Activated naive CD8-positive, alpha-beta T cell treated with anti-CD3 and anti-CD28 coated beads, Interleukin-2, amount 10 ng/mL, durations not matched to agents 7 days and 5 days (primary cell): Measurements from ENCODE around the gene CAB39. TPM values are rescaled to one million over a fixed set of nuclear protein-coding genes. Genes with fewer than 3 reads are reported as not detected.

Source experiments
- ATAC-seq: fragments of 150-1000 bp; cut with Tn5 transposase; one replicate; pipeline ENCODE4 v1.10.0; 2021; ENCODE audit warnings: low read depth, moderate library complexity
- POLR2A ChIA-PET: fragments of 350-600 bp; sonication (Branson Sonifier 250); formaldehyde crosslinking; loops from one replicate; lab custom pipeline; 2021; ENCODE audit warnings: antibody characterized with exemption; lab: Charles Lee
- DNase-seq: peaks from one replicate; pipeline ENCODE4 v3.0.0; 2021
- H3K27ac Mint-ChIP-seq: one replicate; pipeline ENCODE4 v1.8.0; 2022; ENCODE audit warnings: mild to moderate bottlenecking, mixed read lengths
- H3K27me3 Mint-ChIP-seq: one replicate; pipeline ENCODE4 v1.8.0; 2022; ENCODE audit warnings: mild to moderate bottlenecking, moderate library complexity, mixed read lengths
- H3K36me3 Mint-ChIP-seq: one replicate; pipeline ENCODE4 v1.8.0; 2021; ENCODE audit warnings: mild to moderate bottlenecking, mixed read lengths
- H3K4me1 Mint-ChIP-seq: one replicate; pipeline ENCODE4 v1.8.0; 2021; ENCODE audit warnings: mixed read lengths
- H3K4me3 Mint-ChIP-seq: one replicate; pipeline ENCODE4 v1.8.0; 2022; ENCODE audit warnings: mild to moderate bottlenecking, moderate library complexity, mixed read lengths
- H3K9me3 Mint-ChIP-seq: one replicate; pipeline ENCODE4 v1.8.0; 2021; ENCODE audit warnings: mixed read lengths
- total RNA-seq, 2 experiments: library from RNA; stranded (reverse); gene quantifications; one replicate each; pipeline ENCODE4 v1.2.3, GENCODE V29; 2021

Gene CAB39
- total RNA-seq, 2 experiments from 2014 or later, result 138 to 143 TPM

DNA sequence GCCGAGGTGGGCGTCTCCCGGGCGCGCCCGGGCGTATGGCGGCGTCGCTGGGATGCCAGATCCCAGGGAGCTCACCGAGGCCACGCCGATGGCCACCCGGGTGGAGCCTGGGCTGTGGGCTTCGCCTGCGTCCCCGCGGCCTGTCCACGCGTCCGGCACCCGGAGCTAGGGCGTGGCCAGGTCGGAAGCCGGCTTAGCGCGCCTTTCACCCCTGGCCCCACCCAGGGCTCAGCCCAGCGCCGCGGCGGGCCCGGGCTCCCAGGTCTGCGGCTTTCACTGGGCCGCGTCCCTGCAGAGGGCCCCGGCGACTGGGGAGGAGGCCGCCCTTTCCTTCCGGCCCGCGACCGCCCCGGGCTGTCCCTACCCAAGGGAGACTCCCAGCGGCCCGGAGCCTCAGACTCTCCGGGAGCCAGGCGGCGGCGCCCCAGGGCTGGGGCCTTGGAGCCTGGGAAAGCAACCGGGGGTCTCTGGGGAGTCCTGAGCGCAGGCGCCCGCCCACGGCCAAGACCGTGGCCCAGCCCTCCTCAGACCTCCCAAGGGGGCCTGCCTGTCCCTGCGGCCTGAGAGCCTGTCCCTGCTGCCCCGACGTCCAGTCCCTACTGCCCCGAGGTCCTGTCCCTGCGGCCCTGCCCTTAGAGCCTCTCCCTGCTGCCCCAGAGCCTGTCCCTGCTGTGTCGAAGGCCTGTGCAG is 115.8 kb downstream of the CAB39 start:
- ATAC-seq (peak; percentile 68), DNase-seq (peak; percentile 64)
- Mint-ChIP-seq H3K4me1 (peaks cover 14% of the 10 kb centered on the region), H3K4me3 (peak overlapping the region; percentile 47), H3K9me3 (no peaks in the 10 kb centered on the region), H3K27ac (no peak overlapping the region), H3K36me3 (no peaks in the 10 kb centered on the region), H3K27me3 (peaks cover 53% of the 10 kb centered on the region)
- POLR2A ChIA-PET, result no interaction called here

- Mint-ChIP-seq H3K4me3 (peak overlapping the region; percentile 47), H3K4me1 (peaks cover 10% of the 10 kb centered on the region), H3K27me3 (peaks cover 56% of the 10 kb centered on the region), H3K9me3 (no peaks in the 10 kb centered on the region), H3K27ac (no peak overlapping the region), H3K36me3 (no peaks in the 10 kb centered on the region)
- no peak for ATAC-seq
- no peak for DNase-seq
- POLR2A ChIA-PET, result no interaction called here
These were observed 116.7 kb downstream of the CAB39 start for GRCh38 chr2:230829293-230829692.

- Mint-ChIP-seq H3K27me3 (peaks cover 54% of the 10 kb centered on the region), H3K4me1 (peaks cover 6% of the 10 kb centered on the region), H3K4me3 (no peak overlapping the region), H3K27ac (no peak overlapping the region), H3K36me3 (no peaks in the 10 kb centered on the region), H3K9me3 (no peaks in the 10 kb centered on the region)
- DNase-seq (no peak), ATAC-seq (no peak)
- POLR2A ChIA-PET, result no interaction called here
These were observed 117.3 kb downstream of the CAB39 start for GRCh38 chr2:230829959-230830358.

- Mint-ChIP-seq H3K27ac (no peak overlapping the region), H3K4me1 (peaks cover 6% of the 10 kb centered on the region), H3K9me3 (no peaks in the 10 kb centered on the region), H3K27me3 (peaks cover 53% of the 10 kb centered on the region), H3K4me3 (no peak overlapping the region), H3K36me3 (no peaks in the 10 kb centered on the region)
- ATAC-seq, result no peak
- POLR2A ChIA-PET, result no interaction called here
- DNase-seq, result no peak
These were observed 117.8 kb downstream of the CAB39 start for GRCh38 chr2:230830428-230830827.

GRCh38 chr2:230840301-230840700 is 127.7 kb downstream of the CAB39 start:
- Mint-ChIP-seq H3K4me1 (peaks cover 2% of the 10 kb centered on the region), H3K27ac (no peak overlapping the region), H3K4me3 (no peak overlapping the region), H3K9me3 (peaks cover 9% of the 10 kb centered on the region), H3K36me3 (no peaks in the 10 kb centered on the region), H3K27me3 (peaks cover 10% of the 10 kb centered on the region)
- DNase-seq, result no peak
- POLR2A ChIA-PET, result no interaction called here
- no peak for ATAC-seq

DNA sequence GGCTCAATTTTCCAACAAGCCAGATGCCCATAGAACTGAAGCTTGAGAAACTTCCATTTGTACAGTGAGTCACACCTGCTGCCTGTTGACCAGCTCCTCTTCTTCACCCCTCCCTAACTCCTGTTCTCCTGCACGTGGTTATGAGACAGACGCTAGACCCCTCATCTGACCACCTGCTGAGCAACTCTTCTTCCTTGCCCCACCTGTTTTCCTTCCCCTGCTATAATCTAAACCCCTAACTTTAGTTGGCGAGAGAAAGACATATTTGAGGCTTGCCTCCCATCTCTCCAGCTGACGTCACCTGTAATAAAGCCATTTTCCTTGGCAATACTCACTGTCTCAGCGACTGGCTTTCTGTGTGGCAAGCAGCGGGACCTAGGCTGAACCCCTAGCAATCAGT is 129.8 kb downstream of the CAB39 start:
- POLR2A ChIA-PET, result no interaction called here
- Mint-ChIP-seq H3K9me3 (peaks cover 9% of the 10 kb centered on the region), H3K27ac (no peak overlapping the region), H3K4me1 (peaks cover 2% of the 10 kb centered on the region), H3K4me3 (no peak overlapping the region), H3K36me3 (no peaks in the 10 kb centered on the region), H3K27me3 (peaks cover 9% of the 10 kb centered on the region)
- DNase-seq (no peak), ATAC-seq (no peak)

DNA sequence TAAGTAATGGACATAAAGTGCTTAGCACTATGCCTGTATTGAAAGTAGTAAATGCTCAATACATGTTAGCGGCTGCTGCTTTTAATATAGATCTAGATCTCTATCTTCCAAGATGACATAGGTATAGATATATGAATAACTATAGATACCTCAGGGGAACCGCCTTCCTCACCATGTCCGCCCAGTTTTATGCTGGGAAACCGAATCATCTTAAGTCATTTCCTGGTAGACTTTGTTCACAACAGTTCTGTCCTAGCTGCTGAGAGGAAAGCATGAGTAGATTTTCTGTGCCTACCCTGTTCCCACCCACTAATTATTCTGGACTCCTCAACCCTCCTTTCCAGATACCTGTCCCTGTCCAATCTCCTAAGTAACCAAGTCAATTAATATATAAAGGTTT is 130.5 kb downstream of the CAB39 start:
- H3K9me3 Mint-ChIP-seq, result peaks cover 6% of the 10 kb centered on the region
- no peak overlapping the region for H3K4me3 Mint-ChIP-seq
- ATAC-seq, result no peak
- POLR2A ChIA-PET, result no interaction called here
- DNase-seq, result no peak
- H3K36me3 Mint-ChIP-seq, result no peaks in the 10 kb centered on the region
- H3K27ac Mint-ChIP-seq, result no peak overlapping the region
- H3K4me1 Mint-ChIP-seq, result peaks cover 4% of the 10 kb centered on the region
- H3K27me3 Mint-ChIP-seq, result peaks cover 9% of the 10 kb centered on the region

- Mint-ChIP-seq H3K27ac (no peak overlapping the region), H3K4me3 (no peak overlapping the region), H3K36me3 (no peaks in the 10 kb centered on the region), H3K9me3 (no peaks in the 10 kb centered on the region), H3K4me1 (peaks cover 2% of the 10 kb centered on the region), H3K27me3 (peaks cover 20% of the 10 kb centered on the region)
- POLR2A ChIA-PET, result interaction anchor here (1.1 kb wide), 1 partner anchor 143 kb away, joined by 3 read pairs; no protein-coding TSS in a partner anchor
- DNase-seq, result no peak
- no peak for ATAC-seq
These were observed 133.7 kb downstream of the CAB39 start for GRCh38 chr2:230846360-230846759.

DNA sequence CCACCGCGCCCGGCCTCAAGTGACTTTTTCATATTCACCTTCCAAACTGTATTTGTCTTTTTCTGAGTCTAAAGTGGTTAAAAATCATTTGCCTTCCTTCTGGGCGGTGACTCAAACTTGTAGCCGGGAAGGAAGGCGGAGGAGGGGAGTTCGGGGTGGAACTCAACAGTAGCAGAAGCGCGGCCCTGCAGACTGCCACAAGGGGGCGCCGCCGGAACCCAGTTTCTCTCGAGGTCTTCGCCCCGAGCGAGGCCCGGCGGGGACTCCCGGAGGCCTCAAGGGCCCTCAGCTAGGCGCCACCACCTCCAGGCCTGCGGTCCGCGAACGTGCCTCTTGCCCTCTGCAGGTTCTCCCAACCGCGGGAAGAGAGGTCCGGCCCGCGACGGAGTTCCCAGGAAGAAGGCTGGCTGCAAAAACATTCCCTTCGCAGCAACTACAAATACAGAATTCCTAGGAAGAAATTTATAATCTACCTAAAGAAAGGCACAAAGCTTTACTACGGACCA is 135.3 kb downstream of the CAB39 start:
- Mint-ChIP-seq H3K4me1 (peaks cover 2% of the 10 kb centered on the region), H3K27ac (no peak overlapping the region), H3K4me3 (no peak overlapping the region), H3K9me3 (no peaks in the 10 kb centered on the region), H3K36me3 (no peaks in the 10 kb centered on the region), H3K27me3 (peaks cover 21% of the 10 kb centered on the region)
- peak; percentile 94 for ATAC-seq
- peak; percentile 91 for DNase-seq
- POLR2A ChIA-PET, result interaction anchor here (0.7 kb wide), 1 partner anchor 207 kb away, joined by 3 read pairs; no protein-coding TSS in a partner anchor

- POLR2A ChIA-PET, result no interaction called here
- peak; percentile 77 for ATAC-seq
- no peak overlapping the region for H3K27ac Mint-ChIP-seq
- DNase-seq, result peak; percentile 86
- no peak overlapping the region for H3K4me3 Mint-ChIP-seq
- peaks cover 2% of the 10 kb centered on the region for H3K4me1 Mint-ChIP-seq
- no peaks in the 10 kb centered on the region for H3K36me3 Mint-ChIP-seq
- H3K9me3 Mint-ChIP-seq, result no peaks in the 10 kb centered on the region
- H3K27me3 Mint-ChIP-seq, result peaks cover 39% of the 10 kb centered on the region
These were observed 137.2 kb downstream of the CAB39 start for GRCh38 chr2:230849633-230850357.

DNA sequence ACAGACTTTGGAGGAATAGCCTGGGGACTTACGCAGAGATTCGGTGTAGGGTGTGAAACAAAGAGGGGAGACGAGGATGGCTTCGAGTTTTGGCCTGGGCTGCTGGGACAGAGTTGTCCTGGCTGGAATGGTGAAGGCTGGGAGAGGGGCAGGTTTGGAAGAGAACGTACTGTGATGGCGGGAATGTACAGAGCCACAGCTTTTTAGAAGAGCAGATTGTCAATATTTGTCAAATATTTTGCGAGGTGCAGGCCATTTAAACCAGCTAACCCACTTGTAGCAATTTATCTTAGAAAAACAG is 137.7 kb downstream of the CAB39 start:
- Mint-ChIP-seq H3K36me3 (no peaks in the 10 kb centered on the region), H3K4me1 (peaks cover 2% of the 10 kb centered on the region), H3K4me3 (no peak overlapping the region), H3K27ac (no peak overlapping the region), H3K9me3 (no peaks in the 10 kb centered on the region), H3K27me3 (peaks cover 41% of the 10 kb centered on the region)
- ATAC-seq (no peak), DNase-seq (no peak)
- POLR2A ChIA-PET, result no interaction called here

GRCh38 chr2:230852113-230852512 is 139.5 kb downstream of the CAB39 start:
- POLR2A ChIA-PET, result no interaction called here
- H3K4me3 Mint-ChIP-seq, result no peak overlapping the region
- DNase-seq, result no peak
- no peaks in the 10 kb centered on the region for H3K36me3 Mint-ChIP-seq
- no peak overlapping the region for H3K27ac Mint-ChIP-seq
- H3K9me3 Mint-ChIP-seq, result no peaks in the 10 kb centered on the region
- H3K27me3 Mint-ChIP-seq, result peaks cover 52% of the 10 kb centered on the region
- ATAC-seq, result no peak
- peaks cover 2% of the 10 kb centered on the region for H3K4me1 Mint-ChIP-seq

DNA sequence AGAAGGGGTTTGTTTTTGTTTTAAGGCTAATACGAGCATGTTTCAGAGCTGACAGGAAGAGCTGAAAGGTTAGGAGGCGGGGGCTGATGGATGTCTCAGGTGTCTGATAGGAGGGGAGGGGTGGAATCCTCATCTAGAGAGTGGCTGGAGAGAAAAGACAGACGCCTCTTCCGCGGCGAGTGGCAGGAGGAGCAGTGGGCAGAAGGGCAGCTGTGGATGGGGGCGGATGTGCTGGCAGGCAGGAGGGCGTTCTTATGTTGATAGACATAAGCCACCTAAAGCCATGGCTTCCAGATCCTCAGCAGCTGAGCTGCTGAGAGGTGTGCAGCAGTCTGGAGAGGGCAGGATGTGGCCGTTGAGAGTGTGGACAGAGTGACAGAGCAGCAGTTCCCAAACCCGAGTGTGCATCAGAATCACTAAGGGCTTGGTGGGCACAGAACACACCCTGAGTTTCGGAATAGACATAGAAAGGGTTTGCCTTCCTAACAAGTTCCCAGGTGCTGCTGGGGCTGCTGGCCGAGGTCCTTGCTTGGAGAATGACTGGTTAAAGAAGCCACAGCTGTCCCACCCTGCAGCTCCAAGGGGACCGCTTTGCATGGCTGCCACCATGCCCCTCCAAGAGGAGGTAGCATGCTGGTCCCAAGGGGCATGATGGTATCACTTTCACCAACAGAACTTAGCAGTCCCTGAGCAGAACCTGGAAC is 149.1 kb downstream of the CAB39 start:
- POLR2A ChIA-PET, result interaction anchor here (2.3 kb wide), 1 partner anchor 16 kb away, joined by 7 read pairs; no protein-coding TSS in a partner anchor
- H3K9me3 Mint-ChIP-seq, result no peaks in the 10 kb centered on the region
- H3K27ac Mint-ChIP-seq, result peak overlapping the region; percentile 76
- H3K4me3 Mint-ChIP-seq, result peak overlapping the region; percentile 61
- ATAC-seq (peak; percentile 47), DNase-seq (peak; percentile 42)
- H3K27me3 Mint-ChIP-seq, result peaks cover 15% of the 10 kb centered on the region
- H3K4me1 Mint-ChIP-seq, result peaks cover 35% of the 10 kb centered on the region
- H3K36me3 Mint-ChIP-seq, result no peaks in the 10 kb centered on the region
